CD4-positive, alpha-beta T cell treated with Interleukin-4 for 1 hour (primary cell): Measurements from ENCODE around the gene NTM.

ENCODE experiments used
- DNase-seq, 2 donors: peaks; one replicate each; pipeline ENCODE4 v3.0.0-alpha.2; 2020 to 2022

The NTM gene

DNA sequence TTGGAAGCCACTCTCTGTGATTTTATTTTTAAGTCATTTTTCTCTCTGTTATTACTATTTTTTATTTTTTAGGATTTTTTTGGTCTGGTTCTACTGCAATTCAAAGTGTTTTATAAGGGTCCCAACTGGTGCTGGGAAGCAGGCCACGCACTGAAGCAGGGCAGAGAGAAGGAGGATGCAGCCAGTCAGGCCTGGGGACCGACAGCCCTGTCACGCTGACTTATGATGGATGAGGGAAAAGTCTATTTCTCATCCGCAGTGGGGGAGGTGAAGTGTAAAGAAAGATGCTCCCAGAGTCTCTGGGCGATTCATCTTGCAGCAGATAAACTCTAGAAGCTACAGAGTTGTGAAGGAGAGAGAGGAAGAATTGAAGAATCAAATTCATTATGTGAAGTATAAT, 191.6 kb downstream of the NTM start:
- no peak for DNase-seq

DNA sequence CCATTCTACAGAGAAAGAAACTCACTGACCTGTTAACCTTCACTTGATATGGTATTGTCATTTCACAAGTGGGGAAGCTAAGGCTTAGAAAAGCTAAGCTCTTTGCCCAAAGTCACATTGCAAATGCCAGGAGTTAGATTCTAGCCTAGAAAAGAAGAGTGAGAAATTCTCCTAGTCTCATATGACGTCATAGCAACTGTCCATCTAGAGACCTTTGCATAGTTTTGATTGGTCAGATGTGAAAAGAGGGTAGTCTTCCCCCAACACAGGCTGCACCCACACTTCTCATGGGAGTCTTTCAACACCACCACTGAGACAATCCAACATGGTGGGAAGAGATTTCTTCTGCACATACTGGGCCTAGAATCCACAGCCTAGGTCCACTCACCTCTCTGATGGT, 197.9 kb downstream of the NTM start:
- no peak for DNase-seq

DNA sequence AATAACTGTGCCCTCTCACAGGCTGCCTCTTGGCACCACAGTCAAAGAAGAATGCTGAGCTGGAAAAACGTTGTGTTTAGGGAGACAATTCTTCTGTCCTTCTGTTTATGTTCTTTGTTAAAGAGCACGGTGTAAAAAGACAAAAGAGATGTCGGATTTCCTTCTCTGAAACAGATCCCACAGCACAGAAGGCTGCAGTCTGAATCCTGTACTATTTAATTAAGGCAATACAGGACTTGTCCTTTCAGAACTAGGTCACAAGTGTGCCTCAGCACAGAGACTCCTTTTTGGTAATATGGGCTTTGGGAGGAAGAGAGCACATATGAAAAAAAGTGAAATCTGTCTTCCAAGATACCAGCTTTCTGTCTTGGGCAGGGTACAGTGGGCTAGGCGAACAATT, 201.2 kb downstream of the NTM start:
- no peak for DNase-seq

DNA sequence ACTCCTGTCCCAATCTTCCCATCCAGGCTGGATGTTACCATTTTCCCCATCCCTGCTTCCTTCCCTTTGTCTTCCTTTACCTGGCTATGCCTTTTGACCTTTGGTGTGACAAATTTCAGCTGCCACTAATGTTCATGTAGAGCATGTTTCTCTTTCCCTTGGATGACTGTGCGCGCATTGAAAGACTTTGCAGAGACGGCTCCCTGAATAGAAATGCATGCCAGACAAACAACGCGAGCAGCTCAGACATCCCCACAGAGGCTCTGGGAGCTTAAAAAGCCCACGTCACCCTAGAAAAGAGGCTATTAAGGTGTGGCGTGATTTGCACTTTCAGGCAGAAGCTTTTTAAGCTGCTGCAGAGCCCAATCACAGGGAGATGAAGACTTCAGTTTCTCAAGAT, 202.0 kb downstream of the NTM start:
- no peak for DNase-seq

DNA sequence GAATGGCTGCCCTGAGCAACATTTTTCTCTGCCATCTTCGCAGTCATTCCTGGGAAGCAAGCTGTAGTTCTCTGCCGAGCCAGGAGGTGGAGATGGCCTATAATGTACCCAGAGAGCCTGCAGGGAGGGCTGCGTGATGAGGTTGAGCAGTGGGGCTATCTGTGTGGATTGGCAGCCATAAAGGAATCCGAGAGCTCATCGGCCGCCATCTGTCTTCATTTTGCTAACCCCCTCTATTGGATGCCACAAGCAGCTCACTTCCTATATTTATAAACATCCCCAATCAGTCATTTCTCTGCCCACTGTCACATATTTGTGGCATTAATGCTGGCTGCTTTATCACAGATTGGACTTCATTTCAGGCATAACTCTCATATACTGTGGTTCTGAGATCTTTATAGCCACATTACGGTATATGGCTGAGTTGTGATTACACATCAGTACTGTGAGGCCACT, 209.5 kb downstream of the NTM start:
- DNase-seq = no peak

DNA sequence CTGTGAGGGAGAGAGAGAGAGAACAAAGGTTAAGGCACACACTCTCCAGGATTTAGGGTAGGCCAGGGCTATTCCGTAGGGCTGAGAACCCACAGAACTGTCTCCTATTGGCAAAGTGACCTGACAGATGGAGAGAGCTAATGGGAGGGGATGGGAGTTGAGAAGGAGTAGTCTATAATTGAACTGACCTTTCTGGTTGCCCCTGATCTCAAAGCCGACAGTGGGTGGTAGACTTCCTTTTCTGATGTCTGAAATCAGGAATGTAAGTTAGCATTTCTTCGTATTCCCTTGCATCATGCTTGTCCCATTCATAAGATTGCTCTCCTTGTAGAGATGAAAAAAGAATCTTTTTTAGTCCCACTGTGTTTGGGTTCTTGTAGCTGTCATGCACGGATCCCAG, 210.1 kb downstream of the NTM start:
- no peak for DNase-seq

DNA sequence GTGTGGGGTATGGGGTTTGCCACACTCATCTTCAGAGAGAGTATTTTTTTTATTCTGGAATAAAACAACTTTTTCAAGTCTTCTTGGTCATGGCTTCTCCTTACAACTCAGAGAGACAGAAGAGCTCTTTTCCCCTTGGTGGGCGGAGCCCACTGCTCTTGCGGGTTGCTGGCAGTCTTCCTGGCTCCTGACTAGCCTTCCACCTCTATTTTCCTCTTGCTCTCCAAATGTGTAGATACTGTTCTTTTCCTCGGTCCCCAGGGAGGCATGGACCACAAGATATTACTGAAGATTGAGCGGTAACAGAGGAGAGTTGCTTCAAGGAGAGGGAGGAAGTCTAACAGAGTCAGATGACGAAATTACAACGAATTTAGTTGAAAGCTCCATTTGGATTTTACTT, 210.6 kb downstream of the NTM start:
- no peak for DNase-seq

DNA sequence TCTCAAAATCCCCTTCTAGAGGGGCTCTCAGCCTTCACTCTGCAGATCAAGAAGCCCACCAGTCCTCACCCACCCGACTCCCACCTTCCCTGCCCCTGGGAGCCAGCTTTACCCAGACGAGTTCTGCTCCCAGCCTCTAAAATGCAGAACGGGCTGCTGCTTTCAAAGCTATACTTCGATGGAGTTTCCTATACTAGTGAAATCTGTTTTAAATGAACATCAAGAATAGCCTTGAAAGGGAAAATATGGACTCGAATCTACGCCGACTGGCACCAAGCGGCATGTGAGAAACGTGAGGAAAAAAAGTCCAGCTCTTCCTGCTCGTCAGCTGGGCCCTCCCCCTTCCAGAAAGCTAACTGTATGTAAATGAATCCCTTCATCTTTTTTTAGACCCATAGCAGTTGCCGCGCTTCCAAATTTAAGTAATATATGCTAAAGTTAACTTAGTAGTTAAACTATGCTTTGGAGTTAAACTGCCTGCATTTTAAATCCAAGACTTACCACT, 211.7 kb downstream of the NTM start:
- DNase-seq = no peak

DNA sequence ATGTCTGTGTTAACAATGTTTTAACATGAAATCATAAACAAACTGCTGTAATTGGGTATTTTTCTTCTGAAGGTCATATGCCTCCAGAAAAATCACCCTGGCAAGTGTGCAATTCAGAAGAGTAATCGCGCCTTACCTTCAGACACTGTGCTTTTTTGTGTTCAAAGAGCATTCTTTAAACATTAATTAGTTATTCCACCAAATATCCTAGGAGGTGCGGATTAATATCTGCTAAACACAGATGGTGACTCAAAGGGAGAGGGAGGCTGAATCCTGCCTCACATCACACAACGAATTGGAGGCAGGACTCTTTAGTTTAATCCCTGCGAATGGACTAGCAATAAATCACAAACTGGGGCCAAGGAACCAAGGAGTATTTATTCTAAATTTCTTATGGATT, 213.0 kb downstream of the NTM start:
- no peak for DNase-seq

DNA sequence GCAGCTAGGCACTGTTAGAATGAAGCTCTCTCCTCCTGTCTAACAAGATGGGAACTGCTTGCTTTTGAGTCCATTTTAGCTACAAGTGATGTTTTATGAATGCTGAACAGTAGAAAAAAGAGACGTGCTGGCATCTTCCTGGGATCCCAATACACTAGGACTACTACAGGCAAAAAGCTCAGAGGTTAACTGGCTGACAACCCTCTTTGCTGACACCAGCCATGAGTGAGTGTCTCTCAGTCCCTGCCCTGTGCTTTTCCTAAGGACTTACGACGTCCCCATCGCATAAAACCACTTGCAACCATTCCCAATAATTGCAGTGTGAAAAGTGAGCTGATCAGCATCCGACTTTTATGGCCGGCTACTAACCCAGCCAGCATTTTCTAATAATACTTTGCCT, 213.5 kb downstream of the NTM start:
- no peak for DNase-seq

DNA sequence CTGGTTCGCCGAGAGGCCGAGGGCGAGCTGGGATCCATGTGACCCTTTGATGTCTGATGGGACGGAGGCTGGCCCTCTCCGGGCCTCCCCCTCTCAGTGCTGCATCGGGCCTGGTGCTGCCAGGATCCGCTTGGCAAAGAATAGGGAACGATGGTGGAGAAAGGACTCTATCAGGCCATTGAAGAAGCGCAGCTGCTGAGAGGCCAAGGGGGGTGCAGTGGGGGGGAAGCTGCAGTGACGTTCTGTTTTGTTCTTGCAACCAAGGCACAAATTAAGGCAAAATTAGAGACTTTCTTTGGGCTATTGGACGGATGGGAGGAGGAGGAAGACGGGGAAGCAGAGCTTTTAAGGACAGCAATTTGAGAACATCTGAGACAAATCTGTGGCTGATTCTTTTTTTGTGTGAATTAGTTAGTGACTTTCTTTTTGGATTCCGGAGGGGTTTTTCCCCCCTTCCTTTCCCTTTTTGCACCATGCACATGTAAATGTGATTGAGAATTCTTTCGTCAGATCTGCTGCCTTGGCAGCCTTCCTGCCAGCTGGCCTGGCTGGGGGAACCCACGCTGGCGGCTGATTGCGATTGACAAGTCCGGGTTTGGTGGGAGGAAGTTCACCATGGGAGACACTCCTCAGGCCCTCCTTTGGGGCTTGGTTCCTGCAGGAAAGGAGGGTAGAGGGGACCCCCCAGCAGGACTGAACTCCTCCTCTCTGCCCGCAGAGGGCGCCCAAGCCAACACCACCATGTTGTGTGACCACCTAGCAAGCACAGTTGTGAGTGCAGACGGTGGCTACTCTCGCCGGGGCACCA, 214.6 kb downstream of the NTM start:
- no peak for DNase-seq

DNA sequence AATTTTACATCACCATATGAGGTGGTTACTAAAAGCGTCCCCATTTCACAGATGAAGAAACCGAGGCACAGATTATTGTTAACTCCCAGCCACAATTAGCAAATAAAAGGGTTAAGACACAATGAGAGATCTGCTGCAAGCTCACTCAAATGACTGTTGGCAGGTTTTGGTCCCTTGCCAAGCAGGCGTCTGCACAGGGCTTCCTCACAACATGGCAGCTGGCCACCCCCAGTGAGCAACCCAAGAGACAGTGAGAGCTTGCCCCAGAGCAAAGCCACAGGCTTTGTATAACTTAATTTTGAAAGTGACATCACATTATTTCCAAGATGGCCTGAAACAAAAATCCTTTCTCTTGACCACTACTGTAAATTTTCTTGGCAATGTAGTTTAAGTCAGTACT, 217.6 kb downstream of the NTM start:
- no peak for DNase-seq

DNA sequence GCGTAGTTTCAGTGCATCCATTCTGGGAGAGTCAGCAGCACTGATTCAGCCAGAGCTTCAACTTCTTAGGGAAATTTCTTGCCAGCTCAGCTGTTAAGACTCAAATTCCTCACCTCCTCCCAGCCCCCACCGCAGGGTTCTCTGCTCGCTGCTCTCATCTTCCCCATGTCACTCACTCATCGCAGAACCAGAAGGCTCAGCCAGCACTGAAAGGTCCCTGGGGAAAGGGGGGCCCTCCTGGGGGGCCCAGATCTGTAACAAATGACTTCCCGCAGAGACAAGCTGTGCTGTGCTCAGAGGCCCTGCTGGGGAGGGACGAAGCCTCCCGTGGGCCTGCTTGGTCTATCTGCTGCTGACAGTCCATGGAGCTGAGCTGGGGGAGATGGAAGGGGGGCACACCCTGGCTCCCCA, 220.6 kb downstream of the NTM start:
- DNase-seq = no peak

DNA sequence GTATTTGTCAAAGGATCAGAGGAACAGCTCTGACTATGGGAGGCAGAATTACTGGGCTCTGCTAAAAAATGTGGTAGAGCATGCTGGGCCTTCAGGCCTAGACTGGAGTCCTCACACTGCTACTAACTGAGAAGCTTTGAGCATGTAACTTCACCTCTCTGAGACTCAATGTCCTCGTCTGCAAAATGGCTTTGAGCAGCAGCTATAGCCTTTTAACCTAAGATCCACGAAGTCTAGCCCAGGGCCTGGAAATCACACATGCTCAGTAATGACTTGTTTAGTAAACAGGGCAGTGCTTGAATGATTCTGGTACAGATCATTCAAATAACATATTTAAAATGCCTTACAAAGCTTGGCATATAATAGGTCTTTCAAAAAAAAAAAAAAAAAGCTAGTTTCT, 221.7 kb downstream of the NTM start:
- DNase-seq = no peak

DNA sequence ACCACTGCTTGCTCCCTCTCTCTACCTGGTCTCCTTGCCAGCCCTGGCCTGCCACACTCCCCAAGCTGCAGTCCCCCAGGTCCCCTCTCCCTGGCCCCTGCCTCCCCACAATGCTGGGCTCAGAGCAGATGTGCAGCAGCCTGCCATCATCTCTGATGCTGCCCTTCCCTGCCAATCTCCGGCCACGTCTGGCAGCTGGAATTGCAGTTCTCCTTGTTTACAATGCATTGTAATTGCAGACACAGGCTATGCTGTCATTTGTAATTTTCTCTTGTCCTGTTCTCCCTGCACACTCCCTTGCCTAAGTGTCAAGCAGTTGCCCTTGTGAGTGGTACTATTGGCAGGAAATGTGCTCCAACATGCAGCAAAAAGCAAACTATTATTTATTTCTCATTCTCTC, 222.3 kb downstream of the NTM start:
- DNase-seq = no peak

DNA sequence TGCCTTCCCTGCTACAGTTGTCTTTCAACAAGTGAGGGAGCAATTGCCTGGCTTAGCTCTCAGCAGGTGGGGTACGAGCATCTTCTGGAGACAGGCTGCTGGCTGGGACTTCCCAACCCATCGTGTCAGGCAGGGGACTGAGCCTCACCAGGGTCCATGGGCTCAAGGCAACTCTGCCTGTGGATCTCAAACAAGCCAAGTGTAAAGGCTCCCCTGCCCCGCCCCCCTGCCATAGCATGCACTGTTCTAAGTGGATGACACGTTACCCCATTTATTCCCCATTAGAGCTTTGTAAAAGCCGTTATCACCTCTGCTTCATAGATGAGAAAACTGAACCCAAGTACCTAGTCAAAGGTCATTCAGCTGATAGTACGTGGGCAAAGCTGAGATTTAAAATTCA, 222.9 kb downstream of the NTM start:
- no peak for DNase-seq

DNA sequence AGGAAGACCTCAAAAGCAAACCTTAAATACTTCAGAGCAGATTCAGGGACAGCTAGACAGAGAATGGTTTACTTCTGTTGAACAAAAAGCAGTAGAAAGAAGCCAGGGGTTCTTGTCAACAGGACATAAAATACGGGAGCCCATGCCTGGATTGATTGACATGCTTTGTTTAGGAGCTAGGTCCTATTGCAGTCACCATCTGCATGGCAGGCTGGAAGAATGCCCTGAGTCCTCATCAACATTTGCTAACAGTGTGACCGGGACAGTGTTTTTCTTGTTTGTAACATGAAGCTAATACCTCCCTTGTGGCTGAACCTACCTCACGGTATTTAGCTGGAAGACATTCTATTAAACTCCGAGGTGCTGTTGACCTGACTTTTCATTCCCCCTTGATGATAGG, 225.4 kb downstream of the NTM start:
- DNase-seq = no peak

DNA sequence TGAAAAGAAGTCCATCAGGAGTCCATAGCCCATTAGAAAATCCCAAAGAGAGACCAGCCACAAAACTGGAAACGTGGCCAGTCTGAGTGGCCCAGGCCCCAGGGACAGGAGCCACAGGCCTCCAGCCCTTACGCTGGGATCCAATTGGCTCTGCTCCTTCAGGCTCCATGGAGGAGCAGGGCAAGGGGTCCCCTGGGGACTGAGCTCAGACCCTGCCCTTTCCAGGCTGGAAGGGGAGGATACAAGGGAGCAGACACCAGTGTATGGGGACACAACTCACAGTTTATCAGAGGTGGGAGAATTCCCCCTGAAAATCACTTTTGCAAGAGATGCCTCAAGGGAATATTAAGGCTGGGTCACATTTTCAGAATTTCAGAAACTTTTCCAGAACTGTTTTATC, 227.5 kb downstream of the NTM start:
- no peak for DNase-seq

DNA sequence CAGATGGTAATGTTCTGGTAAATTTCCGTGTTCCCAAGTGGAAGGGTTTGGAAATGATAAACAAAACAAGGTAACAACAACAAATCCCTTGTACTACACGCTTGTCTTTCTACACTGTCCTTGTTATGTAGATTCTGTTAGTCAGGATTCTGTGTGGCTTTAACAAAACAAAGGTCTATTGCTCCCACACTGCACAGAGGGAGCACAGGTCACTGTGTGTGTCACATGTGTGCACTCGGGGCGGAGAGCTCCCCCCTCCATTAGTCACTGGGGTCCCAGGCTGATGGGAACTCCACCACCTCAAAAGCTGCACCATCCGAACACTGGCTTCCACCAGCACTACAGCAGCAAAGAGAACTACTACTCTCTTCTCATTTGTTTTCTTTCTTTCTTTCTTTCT, 227.9 kb downstream of the NTM start:
- DNase-seq = no peak

DNA sequence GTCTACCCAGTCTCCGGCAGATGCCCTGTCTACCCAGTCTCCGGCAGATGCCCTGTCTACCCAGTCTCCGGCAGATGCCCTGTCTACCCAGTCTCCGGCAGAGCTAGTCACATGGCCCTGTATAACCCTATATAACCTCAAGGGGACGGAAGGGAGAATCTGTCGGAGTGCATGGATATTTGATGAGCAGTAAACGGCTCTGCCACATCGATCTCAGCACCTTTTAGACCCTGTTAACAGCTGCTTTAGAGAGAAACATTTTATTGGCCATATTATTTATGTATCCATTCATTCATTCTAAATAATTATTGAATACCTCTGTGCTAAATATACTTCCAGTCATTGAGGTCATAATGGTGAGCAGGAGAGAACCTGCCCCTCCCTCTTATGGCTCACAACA, 228.9 kb downstream of the NTM start:
- DNase-seq = no peak

DNA sequence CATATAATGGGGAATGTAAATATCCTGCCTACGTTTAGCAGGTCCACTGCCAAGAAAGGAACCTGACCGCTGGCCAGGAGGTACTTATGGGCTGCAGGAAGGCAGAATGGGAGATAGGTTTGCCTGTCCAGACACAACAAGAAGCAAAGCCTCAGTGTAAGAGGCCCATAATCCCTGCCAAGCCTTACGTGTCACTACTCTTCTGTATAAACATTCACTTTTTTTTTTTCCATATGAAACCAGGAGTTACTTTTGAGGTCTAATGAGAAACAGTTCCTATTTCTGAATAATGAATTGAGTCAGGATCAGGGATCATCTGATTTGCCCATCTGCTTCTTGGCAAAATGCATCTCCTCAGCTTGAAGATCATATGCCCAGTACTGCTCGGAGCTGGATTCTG, 230.2 kb downstream of the NTM start:
- DNase-seq = no peak

DNA sequence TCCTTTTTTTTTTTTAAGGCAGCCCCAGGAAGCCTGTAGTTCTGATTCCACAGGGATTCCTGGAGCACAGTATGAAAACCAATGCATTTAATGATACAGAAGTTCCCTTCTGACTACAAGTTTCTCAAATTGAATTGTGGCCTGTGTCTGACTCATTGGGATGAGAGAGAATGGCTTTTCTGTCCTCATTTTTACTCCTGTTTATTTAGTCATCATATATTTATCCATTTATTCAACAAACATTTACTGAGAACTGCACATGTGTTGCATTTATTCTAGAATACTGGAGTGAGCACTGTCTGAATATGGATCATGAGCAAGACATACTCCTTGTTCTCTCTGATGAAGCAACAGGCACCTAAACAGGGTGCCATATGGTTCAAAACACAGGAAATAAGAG, 231.2 kb downstream of the NTM start:
- no peak for DNase-seq

DNA sequence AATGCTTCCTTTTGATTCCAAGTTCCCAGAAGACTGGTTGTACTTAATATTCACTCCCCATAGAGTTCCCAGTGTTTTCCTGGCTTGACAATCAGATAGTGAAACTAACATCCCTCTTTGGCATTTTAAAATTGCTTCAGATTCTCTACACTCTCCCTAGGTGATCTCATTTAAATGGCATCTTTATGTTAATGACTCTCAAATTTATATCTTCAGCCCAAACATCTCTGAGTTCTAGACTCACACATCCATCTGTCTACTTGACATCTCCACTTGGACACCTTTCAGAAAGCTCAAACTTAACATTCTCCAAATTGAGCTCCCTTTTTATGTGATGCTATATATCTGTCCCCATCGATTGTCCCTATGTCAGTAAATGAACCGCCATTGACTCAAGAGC, 232.0 kb downstream of the NTM start:
- no peak for DNase-seq

DNA sequence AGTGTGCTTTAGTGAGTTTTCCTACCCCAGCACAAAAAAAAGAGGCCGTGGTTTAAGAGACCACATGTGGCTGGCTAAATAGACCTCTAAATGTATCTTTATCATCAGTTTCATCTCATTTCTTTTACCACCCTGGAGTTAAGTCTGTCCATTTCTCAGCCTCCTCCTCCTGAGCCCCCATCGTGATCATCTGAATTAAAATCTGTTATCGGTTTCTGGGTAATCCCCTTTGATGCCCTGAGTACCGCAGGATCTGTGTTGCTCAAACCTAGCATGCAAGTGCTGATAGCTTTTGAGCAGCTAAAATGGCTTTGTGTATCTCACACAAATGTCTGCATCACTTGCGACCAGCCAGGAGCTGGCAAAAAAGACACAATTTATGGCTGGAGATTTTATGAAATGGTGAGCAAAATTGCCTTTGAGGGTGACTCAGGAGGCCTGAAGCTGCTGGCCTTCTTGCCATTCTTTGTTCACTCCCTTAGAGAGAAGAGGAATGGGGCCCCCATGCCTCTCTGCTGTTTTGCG, 236.5 kb downstream of the NTM start:
- DNase-seq = no peak

DNA sequence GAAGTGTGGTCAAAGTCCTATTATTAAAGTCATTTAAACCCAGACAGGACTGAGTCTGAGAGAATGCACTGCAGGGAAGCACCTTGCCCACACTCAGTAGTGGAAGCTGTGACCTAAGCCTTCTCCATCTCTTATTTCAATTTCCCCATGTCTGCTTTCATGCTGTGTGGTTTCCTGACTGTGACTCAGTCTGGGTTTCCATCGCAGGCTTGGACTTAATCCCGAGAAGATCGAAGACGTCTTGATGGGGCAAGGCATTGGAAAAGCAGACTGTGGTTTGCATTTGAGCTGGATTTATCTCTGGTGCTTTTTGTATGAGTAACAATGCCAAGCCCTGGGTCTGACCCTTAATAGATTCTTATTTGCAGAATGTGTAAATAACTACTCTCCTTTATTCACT, 238.9 kb downstream of the NTM start:
- no peak for DNase-seq
